OCI-LY7 (cell line): ENCODE data around the gene TRAF3IP3.

Source experiments
- CTCF ChIP-seq: fragments of 200-600 bp; sonication (generic); conservative IDR thresholded peaks from 2 replicates; pipeline ENCODE4 v1.5.1; 2014; ENCODE audit warnings: mild to moderate bottlenecking, antibody characterized with exemption, low read length, moderate library complexity, mixed read lengths
- EZH2phosphoT487 ChIP-seq: fragments of 200-600 bp; sonication (generic); IDR thresholded peaks from 2 replicates; pipeline ENCODE4 v1.6.1; 2018; ENCODE audit warnings: low read depth, borderline replicate concordance, mild to moderate bottlenecking, mixed run types, antibody characterized with exemption, low read length, moderate library complexity, mixed read lengths

GRCh38 chr1:209706622-209707021 is 49.2 kb upstream of the TRAF3IP3 start:
- TF ChIP-seq CTCF (no peak), EZH2phosphoT487 (no peak)
